Suppressor macrophage treated with lipopolysaccharide for 1 hour (primary cell): ENCODE results near the gene METTL24.
"Not testable (repeated sequence)": the region's sequence is repeated elsewhere in the genome, so short reads cannot be mapped to it uniquely, and the experiment has no call there.

Experiments used
- DNase-seq, 3 donors: peaks; one replicate each; pipeline ENCODE4 v3.0.0-alpha.2; 2020 to 2022

Gene METTL24

GRCh38 chr6:110250838-110251237 lies 107.3 kb downstream of the METTL24 start:
- no peak for DNase-seq

GRCh38 chr6:110250058-110250457 lies 108.1 kb downstream of the METTL24 start:
- DNase-seq, result no peak

- no peak for DNase-seq
Measured at GRCh38 chr6:110246900-110247546, 111.1 kb downstream of the METTL24 start.

GRCh38 chr6:110246378-110246777 lies 111.8 kb downstream of the METTL24 start:
- no peak for DNase-seq

GRCh38 chr6:110244621-110245020 lies 113.5 kb downstream of the METTL24 start:
- not testable (repeated sequence) for DNase-seq

GRCh38 chr6:110239526-110240274 lies 118.4 kb downstream of the METTL24 start:
- no peak for DNase-seq

GRCh38 chr6:110236007-110236406 lies 122.1 kb downstream of the METTL24 start:
- not testable (repeated sequence) for DNase-seq

- peak; percentile 31 to 60 (median 40) for DNase-seq
Measured at GRCh38 chr6:110233770-110234374, 124.3 kb downstream of the METTL24 start.

- no peak for DNase-seq
Measured at GRCh38 chr6:110232450-110232849, 125.7 kb downstream of the METTL24 start.

GRCh38 chr6:110226261-110226660 lies 131.9 kb downstream of the METTL24 start:
- no peak for DNase-seq

GRCh38 chr6:110221738-110222137 lies 136.4 kb downstream of the METTL24 start:
- no peak for DNase-seq

GRCh38 chr6:110217266-110217665 lies 140.9 kb downstream of the METTL24 start:
- DNase-seq, result peak; percentile 15 to 24 (median 23)

- DNase-seq, result no peak
Measured at GRCh38 chr6:110216140-110216539, 142.0 kb downstream of the METTL24 start.

- no peak for DNase-seq
Measured at GRCh38 chr6:110214338-110214737, 143.8 kb downstream of the METTL24 start.

GRCh38 chr6:110211753-110212152 lies 146.4 kb downstream of the METTL24 start:
- no peak for DNase-seq

- no peak for DNase-seq
Measured at GRCh38 chr6:110207652-110208051, 150.5 kb downstream of the METTL24 start.

- no peak for DNase-seq
Measured at GRCh38 chr6:110201151-110201884, 156.8 kb downstream of the METTL24 start.

GRCh38 chr6:110198561-110198960 lies 159.6 kb downstream of the METTL24 start:
- DNase-seq, result no peak

- DNase-seq, result no peak
Measured at GRCh38 chr6:110196874-110197273, 161.3 kb downstream of the METTL24 start.

- DNase-seq, result no peak
Measured at GRCh38 chr6:110195639-110196038, 162.5 kb downstream of the METTL24 start.
